H1 (cell line): ENCODE data around the gene LRRTM4. TPM values are rescaled to one million over a fixed set of nuclear protein-coding genes. Genes with fewer than 3 reads are reported as not detected.

Experiments used
- CTCF ChIA-PET: fragments of 300-600 bp; sonication (Branson Sonifier 250); formaldehyde crosslinking; loops from one replicate; lab custom pipeline; 2021; ENCODE audit not compliant: partially characterized antibody; lab: Charles Lee
- POLR2A ChIA-PET: fragments of 300-600 bp; sonication (Branson Sonifier 250); formaldehyde crosslinking; loops from one replicate; lab custom pipeline; 2021; ENCODE audit warnings: inconsistent platforms; ENCODE audit not compliant: partially characterized antibody; lab: Charles Lee
- DNase-seq, 2 experiments: peaks; one replicate each; pipeline versions ENCODE4 v3.0.0 to v3.0.0-alpha.2; 2010 to 2022; ENCODE audit warnings: low spot score in 2 of 2, low read depth in 1 of 2, mixed read lengths in 1 of 2
- FAIRE-seq: peaks from 2 replicates; lab custom pipeline; 2011; peaks lifted over from hg19 to GRCh38; lab: Jason Lieb, UNC
- H2AFZ ChIP-seq: 2 replicates; pipeline ENCODE4 v1.8.1; 2012; ENCODE audit warnings: low read length, inconsistent platforms
- H2AK5ac ChIP-seq: 2 replicates; pipeline ENCODE4 v1.6.1; 2013; ENCODE audit warnings: low read depth, low read length
- H2BK120ac ChIP-seq: replicated peaks from 2 replicates; pipeline ENCODE3; 2013; ENCODE audit warnings: low read depth, low read length, inconsistent platforms
- H2BK12ac ChIP-seq: 2 replicates; pipeline ENCODE4 v1.6.1; 2013; ENCODE audit warnings: low read depth, low read length
- H2BK15ac ChIP-seq: 2 replicates; pipeline ENCODE4 v1.6.1; 2013; ENCODE audit warnings: low read length
- H2BK20ac ChIP-seq: 2 replicates; pipeline ENCODE4 v1.6.1; 2013; ENCODE audit warnings: low read length
- H2BK5ac ChIP-seq: 2 replicates; pipeline ENCODE4 v1.6.1; 2013; ENCODE audit warnings: low read depth, low read length
- H3K14ac ChIP-seq: 2 replicates; pipeline ENCODE4 v1.6.1; 2013; ENCODE audit warnings: inconsistent platforms; ENCODE audit not compliant: insufficient read length
- H3K18ac ChIP-seq: 2 replicates; pipeline ENCODE4 v1.6.1; 2013; ENCODE audit warnings: low read length; ENCODE audit errors: extremely low read depth
- H3K23ac ChIP-seq: 2 replicates; pipeline ENCODE4 v1.6.1; 2013; ENCODE audit warnings: inconsistent platforms; ENCODE audit not compliant: insufficient read length
- H3K23me2 ChIP-seq: 2 replicates; pipeline ENCODE4 v1.6.1; 2013; ENCODE audit warnings: low read depth, low read length
- H3K27ac ChIP-seq: 2 replicates; pipeline ENCODE4 v1.6.1; 2011; ENCODE audit warnings: low read depth, low read length, inconsistent platforms
- H3K27me3 ChIP-seq, 4 experiments: replicated peaks in 1 of 4; 1 replicate in 1 of 4; 2 replicates in 3 of 4; pipeline versions ENCODE4 v1.6.1 to v1.8.1; 2011 to 2013; ENCODE audit warnings: low read length in 3 of 4, mild to moderate bottlenecking in 3 of 4, inconsistent platforms in 2 of 4, mixed read lengths in 2 of 4, moderate library complexity in 1 of 4; ENCODE audit not compliant: control insufficient read depth in 3 of 4, insufficient read depth in 3 of 4; ENCODE audit errors: extremely low read depth in 1 of 4
- H3K36me3 ChIP-seq, 4 experiments: 2 replicates each; pipeline versions ENCODE4 v1.6.1 to v1.8.1; 2011 to 2013; ENCODE audit warnings: mild to moderate bottlenecking in 4 of 4, low read length in 3 of 4, moderate library complexity in 2 of 4, control low read depth in 1 of 4, inconsistent platforms in 1 of 4; ENCODE audit not compliant: insufficient read depth in 4 of 4, control insufficient read depth in 2 of 4
- H3K4ac ChIP-seq: replicated peaks from 2 replicates; pipeline ENCODE3; 2013; ENCODE audit warnings: low read length, low read depth, mixed read lengths, inconsistent platforms; ENCODE audit not compliant: insufficient read length
- H3K4me1 ChIP-seq, 4 experiments: replicated peaks in 1 of 4; 1 replicate in 1 of 4; 2 replicates in 3 of 4; pipeline versions ENCODE4 v1.6.1 to v1.8.1; 2011 to 2013; ENCODE audit warnings: low read length in 3 of 4, inconsistent platforms in 2 of 4, mixed read lengths in 1 of 4; ENCODE audit not compliant: insufficient read depth in 4 of 4, control insufficient read depth in 3 of 4
- H3K4me2 ChIP-seq, 2 experiments: 2 replicates each; pipeline versions ENCODE4 v1.6.1 to v1.8.1; 2011 to 2013; ENCODE audit warnings: low read depth in 2 of 2, low read length in 2 of 2, control low read depth in 1 of 2, inconsistent platforms in 1 of 2, mild to moderate bottlenecking in 1 of 2; ENCODE audit not compliant: insufficient read depth in 1 of 2
- H3K4me3 ChIP-seq, 4 experiments: fragments of 200-600, 300-600 bp in 1 of 4; sonication (generic), shearing (Covaris generic), sonication (Bioruptor Twin) in 1 of 4; 2 replicates each; pipeline versions ENCODE4 v1.5.1 to v1.8.1; 2011 to 2016; ENCODE audit warnings: low read length in 4 of 4, low read depth in 3 of 4, control low read depth in 2 of 4, inconsistent platforms in 2 of 4, mild to moderate bottlenecking in 2 of 4, mixed read lengths in 1 of 4, moderate library complexity in 1 of 4; ENCODE audit not compliant: insufficient read depth in 2 of 4; ENCODE audit errors: extremely low read depth in 1 of 4
- H3K56ac ChIP-seq: replicated peaks from 2 replicates; pipeline ENCODE3; 2013; ENCODE audit warnings: low read depth, mild to moderate bottlenecking, mixed read lengths, low read length, inconsistent platforms; ENCODE audit not compliant: insufficient read length
- H3K79me1 ChIP-seq: 2 replicates; pipeline ENCODE4 v1.6.1; 2013; ENCODE audit warnings: low read depth, low read length, control low read depth
- H3K79me2 ChIP-seq, 2 experiments: 2 replicates each; pipeline versions ENCODE4 v1.6.1 to v1.8.1; 2012 to 2013; ENCODE audit warnings: low read length in 2 of 2, mild to moderate bottlenecking in 2 of 2, inconsistent platforms in 1 of 2; ENCODE audit not compliant: insufficient read depth in 2 of 2, control insufficient read depth in 1 of 2
- H3K9ac ChIP-seq, 4 experiments: replicated peaks in 1 of 4; 1 replicate in 1 of 4; 2 replicates in 3 of 4; pipeline versions ENCODE4 v1.6.1 to v1.8.1; 2011 to 2013; ENCODE audit warnings: low read depth in 3 of 4, low read length in 3 of 4, control low read depth in 2 of 4, mild to moderate bottlenecking in 2 of 4, moderate library complexity in 2 of 4, inconsistent platforms in 1 of 4; ENCODE audit errors: extremely low read depth in 1 of 4
- H3K9me3 ChIP-seq, 2 experiments: 2 replicates each; pipeline versions ENCODE4 v1.6.1 to v1.8.1; 2012 to 2013; ENCODE audit warnings: mild to moderate bottlenecking in 2 of 2, moderate library complexity in 2 of 2, control low read depth in 1 of 2, inconsistent platforms in 1 of 2, low read depth in 1 of 2, low read length in 1 of 2, mixed read lengths in 1 of 2; ENCODE audit not compliant: insufficient read depth in 2 of 2
- H4K20me1 ChIP-seq, 2 experiments: replicated peaks in 1 of 2; 2 replicates each; pipeline versions ENCODE3 to v1.8.1; 2011 to 2013; ENCODE audit warnings: inconsistent platforms in 2 of 2, low read length in 2 of 2, mild to moderate bottlenecking in 1 of 2; ENCODE audit not compliant: insufficient read depth in 2 of 2, control insufficient read depth in 1 of 2
- H4K5ac ChIP-seq: 2 replicates; pipeline ENCODE4 v1.6.1; 2013; ENCODE audit warnings: low read length, low read depth, mixed read lengths, inconsistent platforms; ENCODE audit not compliant: insufficient read length
- H4K8ac ChIP-seq: 2 replicates; pipeline ENCODE4 v1.8.0; 2013; ENCODE audit warnings: mild to moderate bottlenecking, moderate library complexity, low read length, inconsistent platforms; ENCODE audit not compliant: insufficient read depth; ENCODE audit errors: extremely low read depth
- H4K91ac ChIP-seq: replicated peaks from 2 replicates; pipeline ENCODE3; 2013; ENCODE audit warnings: low read length, mixed read lengths, inconsistent platforms; ENCODE audit not compliant: insufficient read length
- CBX8 ChIP-seq: fragments of 300-800, 300-1000 bp; sonication (generic); IDR thresholded peaks from 2 replicates; pipeline ENCODE4 v1.7.1; 2016; ENCODE audit warnings: low read depth, low read length, borderline replicate concordance
- CEBPB ChIP-seq: IDR thresholded peaks from 2 replicates; pipeline ENCODE4 v1.6.1; 2012; ENCODE audit warnings: low read depth, low read length
- CREB1 ChIP-seq: IDR thresholded peaks from 2 replicates; pipeline ENCODE4 v1.6.1; 2012; ENCODE audit warnings: inconsistent platforms
- EGR1 ChIP-seq: IDR thresholded peaks from 2 replicates; pipeline ENCODE4 v1.6.1; 2011; ENCODE audit warnings: low read depth, low read length, borderline replicate concordance
- GABPA ChIP-seq: IDR thresholded peaks from 2 replicates; pipeline ENCODE4 v1.6.1; 2011; ENCODE audit warnings: mild to moderate bottlenecking, low read length, moderate library complexity, borderline replicate concordance; ENCODE audit not compliant: insufficient read depth
- MAFK ChIP-seq: IDR thresholded peaks from 2 replicates; pipeline ENCODE4 v1.6.1; 2012; ENCODE audit warnings: low read depth, mild to moderate bottlenecking, improper control_type of control experiment, low read length
- POLR2A ChIP-seq, 2 experiments: IDR thresholded peaks; 1 replicate in 1 of 2; 2 replicates in 1 of 2; pipeline ENCODE4 v1.6.1; 2011; ENCODE audit warnings: low read depth in 2 of 2, low read length in 2 of 2, mild to moderate bottlenecking in 2 of 2; ENCODE audit errors: control extremely low read depth in 1 of 2
- POLR2AphosphoS5 ChIP-seq: IDR thresholded peaks from 2 replicates; pipeline ENCODE4 v1.6.1; 2011; ENCODE audit warnings: low read depth, low read length
- RNF2 ChIP-seq: fragments of 200-900, 300-1000 bp; sonication (generic); IDR thresholded peaks from 2 replicates; pipeline ENCODE4 v1.7.1; 2016; ENCODE audit warnings: borderline replicate concordance, low read depth, mild to moderate bottlenecking, antibody characterized with exemption, low read length; ENCODE audit not compliant: poor library complexity, severe bottlenecking; ENCODE audit errors: missing control alignments
- SIN3A ChIP-seq, 2 experiments: IDR thresholded peaks in 1 of 2; conservative IDR thresholded peaks in 1 of 2; 2 replicates each; pipeline ENCODE4 v1.6.1; 2011 to 2012; ENCODE audit warnings: low read length in 2 of 2, improper control_type of control experiment in 1 of 2, low read depth in 1 of 2, mild to moderate bottlenecking in 1 of 2
- SP1 ChIP-seq: IDR thresholded peaks from 2 replicates; pipeline ENCODE4 v1.6.1; 2011; ENCODE audit warnings: low read depth, low read length
- SP4 ChIP-seq: IDR thresholded peaks from 2 replicates; pipeline ENCODE4 v1.6.1; 2012; ENCODE audit warnings: low read length, inconsistent platforms
- SRF ChIP-seq: IDR thresholded peaks from 2 replicates; pipeline ENCODE4 v1.6.1; 2011; ENCODE audit warnings: mild to moderate bottlenecking, low read depth, low read length, moderate library complexity
- TBP ChIP-seq: IDR thresholded peaks from 2 replicates; pipeline ENCODE4 v1.6.1; 2011; ENCODE audit warnings: low read depth, low read length, improper control_type of control experiment
- YY1 ChIP-seq: IDR thresholded peaks from 2 replicates; pipeline ENCODE4 v1.6.1; 2011; ENCODE audit warnings: low read depth, mild to moderate bottlenecking, low read length
- polyA plus RNA-seq, 7 experiments: library from polyadenylated mRNA; depleted of rRNA in 3 of 7; stranded (reverse) in 5 of 7; unstranded in 2 of 7; fragments of >200 nt in 5 of 7; fragments of 200-250 nt in 2 of 7; gene quantifications; 1 replicate in 5 of 7; 2 replicates in 1 of 7; 4 replicates in 1 of 7; pipeline versions ENCODE4 v1.2.1 to v1.2.3, GENCODE V29; 2011 to 2013; ENCODE audit warnings: missing spikeins in 2 of 7, mixed read lengths in 2 of 7
- total RNA-seq: library from RNA; stranded (reverse); fragmentation: NEBNext Ultra II Directional; extraction: Animal tissue kit (Norgen Biotek cat#: 25700); gene quantifications from 2 replicates; pipeline ENCODE4 v1.2.1, GENCODE V29; 2021
- TF ChIP-seq, protein P1 (sequence below): IDR thresholded peaks from 2 replicates; pipeline ENCODE4 v1.6.1; 2012; ENCODE audit warnings: low read length, inconsistent platforms

Gene LRRTM4
- total and polyA plus RNA-seq, 2 of the 8 experiments (the other 6 are each of a cell fraction or from before 2014, with no cell fraction given): 3.6 to 9.5 TPM

DNA sequence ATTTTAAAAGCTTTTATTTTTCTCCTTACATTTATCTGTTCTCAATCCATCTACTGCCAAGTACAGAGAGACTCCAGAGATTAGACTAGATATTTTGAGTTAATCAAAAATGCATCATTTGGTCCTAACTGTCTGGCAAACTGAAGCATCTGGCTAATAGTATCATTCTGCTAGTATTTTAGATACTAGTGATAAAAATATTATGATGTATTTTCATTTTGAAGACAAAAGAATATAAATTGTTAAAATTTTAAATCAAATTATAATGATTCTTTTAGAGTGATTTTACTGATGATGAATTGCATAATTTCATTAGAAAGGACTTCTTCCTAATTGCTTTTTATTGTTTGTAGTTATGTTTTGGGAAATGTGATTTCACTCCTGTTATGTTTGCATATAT, 584.0 kb downstream of the LRRTM4 start:
- no peak overlapping the region for H2BK15ac ChIP-seq
- H2AFZ ChIP-seq: no peak overlapping the region
- DNase-seq (no peak), FAIRE-seq (no peak)
- H3K27me3 ChIP-seq: no peaks in the 10 kb centered on the region
- H3K4me2 ChIP-seq: no peak overlapping the region
- H3K56ac ChIP-seq: no peak overlapping the region
- H4K91ac ChIP-seq: no peak overlapping the region
- H3K27ac ChIP-seq: no peak overlapping the region
- H3K18ac ChIP-seq: no peak overlapping the region
- H3K14ac ChIP-seq: no peak overlapping the region
- ChIA-PET CTCF (no interaction called here), POLR2A (no interaction called here)
- no peak overlapping the region for H2BK5ac ChIP-seq
- H2BK12ac ChIP-seq: no peak overlapping the region
- no peaks in the 10 kb centered on the region for H3K36me3 ChIP-seq
- H4K8ac ChIP-seq: no peak overlapping the region
- H3K9ac ChIP-seq: no peak overlapping the region
- no peaks in the 10 kb centered on the region for H3K4me1 ChIP-seq
- H3K79me2 ChIP-seq: no peaks in the 10 kb centered on the region
- no peak overlapping the region for H3K23ac ChIP-seq
- no peak overlapping the region for H2BK20ac ChIP-seq
- no peak overlapping the region for H2AK5ac ChIP-seq
- no peaks in the 10 kb centered on the region for H3K23me2 ChIP-seq
- H4K5ac ChIP-seq: no peak overlapping the region
- no peaks in the 10 kb centered on the region for H4K20me1 ChIP-seq
- no peaks in the 10 kb centered on the region for H3K79me1 ChIP-seq
- H2BK120ac ChIP-seq: no peak overlapping the region
- no peak overlapping the region for H3K4ac ChIP-seq
- H3K9me3 ChIP-seq: no peaks in the 10 kb centered on the region
- H3K4me3 ChIP-seq: no peak overlapping the region
- no peak for TF ChIP-seq SIN3A (conservative IDR thresholded peaks at IDR 0.05 in 1 of 2, IDR thresholded peaks at IDR 0.05 in 1 of 2; ENCODE audit: low read depth in 1 of 2, low read length in 2 of 2)
- TF ChIP-seq SRF: no peak
- TF ChIP-seq SP1: no peak
- no peak for TF ChIP-seq EGR1
- TF ChIP-seq RNF2: no peak
- TF ChIP-seq YY1: no peak
- TF ChIP-seq SP4: no peak
- no peak for TF ChIP-seq CEBPB
- TF ChIP-seq, protein P1, sequence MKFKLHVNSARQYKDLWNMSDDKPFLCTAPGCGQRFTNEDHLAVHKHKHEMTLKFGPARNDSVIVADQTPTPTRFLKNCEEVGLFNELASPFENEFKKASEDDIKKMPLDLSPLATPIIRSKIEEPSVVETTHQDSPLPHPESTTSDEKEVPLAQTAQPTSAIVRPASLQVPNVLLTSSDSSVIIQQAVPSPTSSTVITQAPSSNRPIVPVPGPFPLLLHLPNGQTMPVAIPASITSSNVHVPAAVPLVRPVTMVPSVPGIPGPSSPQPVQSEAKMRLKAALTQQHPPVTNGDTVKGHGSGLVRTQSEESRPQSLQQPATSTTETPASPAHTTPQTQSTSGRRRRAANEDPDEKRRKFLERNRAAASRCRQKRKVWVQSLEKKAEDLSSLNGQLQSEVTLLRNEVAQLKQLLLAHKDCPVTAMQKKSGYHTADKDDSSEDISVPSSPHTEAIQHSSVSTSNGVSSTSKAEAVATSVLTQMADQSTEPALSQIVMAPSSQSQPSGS: no peak
- TF ChIP-seq POLR2AphosphoS5: no peak
- TF ChIP-seq MAFK: no peak
- TF ChIP-seq POLR2A (IDR thresholded peaks at IDR 0.05; ENCODE audit: control extremely low read depth in 1 of 2, low read depth in 2 of 2, low read length in 2 of 2): no peak
- no peak for TF ChIP-seq CBX8
- no peak for TF ChIP-seq CREB1
- TF ChIP-seq TBP: no peak
- no peak for TF ChIP-seq GABPA
